ENCODE data around the gene DCBLD2.

DNA sequence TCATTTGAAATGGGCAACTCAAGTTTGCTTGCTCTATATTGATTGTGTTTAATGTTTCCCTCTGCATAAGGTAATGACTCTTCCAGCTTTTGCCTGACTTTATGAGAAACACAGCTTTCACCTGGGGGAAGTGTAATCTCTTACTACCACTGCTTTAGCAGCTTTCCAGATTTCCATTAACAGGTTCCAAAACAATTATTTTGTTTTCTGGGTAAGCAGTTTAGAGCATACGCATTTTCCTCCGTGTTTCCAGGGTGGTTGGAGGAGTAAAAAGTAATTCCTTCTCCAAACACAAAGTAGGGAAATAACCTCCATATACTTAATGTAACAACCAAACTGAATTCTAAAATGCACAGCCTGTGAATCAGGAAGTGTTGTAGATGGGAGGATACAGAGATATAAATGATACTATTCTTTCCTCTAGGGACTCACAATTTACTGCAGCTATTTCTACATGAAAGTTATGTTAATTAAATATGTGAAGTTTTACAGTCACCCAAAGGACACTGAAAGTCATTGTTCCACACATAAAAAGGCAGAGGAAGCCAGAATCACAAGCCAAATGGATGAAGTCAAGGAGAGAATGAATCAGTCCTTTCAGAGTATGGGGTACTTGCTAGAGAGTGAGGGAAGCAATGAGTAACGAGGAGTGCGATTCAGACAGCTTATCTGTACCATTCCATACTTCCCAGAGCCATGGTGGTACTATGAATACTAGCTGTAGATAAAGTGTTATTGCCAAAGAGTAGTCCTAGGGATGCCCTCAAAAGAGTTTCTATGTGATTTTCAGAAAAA lies 121.8 kb downstream of the DCBLD2 start:
- TF ChIP-seq, protein P1, sequence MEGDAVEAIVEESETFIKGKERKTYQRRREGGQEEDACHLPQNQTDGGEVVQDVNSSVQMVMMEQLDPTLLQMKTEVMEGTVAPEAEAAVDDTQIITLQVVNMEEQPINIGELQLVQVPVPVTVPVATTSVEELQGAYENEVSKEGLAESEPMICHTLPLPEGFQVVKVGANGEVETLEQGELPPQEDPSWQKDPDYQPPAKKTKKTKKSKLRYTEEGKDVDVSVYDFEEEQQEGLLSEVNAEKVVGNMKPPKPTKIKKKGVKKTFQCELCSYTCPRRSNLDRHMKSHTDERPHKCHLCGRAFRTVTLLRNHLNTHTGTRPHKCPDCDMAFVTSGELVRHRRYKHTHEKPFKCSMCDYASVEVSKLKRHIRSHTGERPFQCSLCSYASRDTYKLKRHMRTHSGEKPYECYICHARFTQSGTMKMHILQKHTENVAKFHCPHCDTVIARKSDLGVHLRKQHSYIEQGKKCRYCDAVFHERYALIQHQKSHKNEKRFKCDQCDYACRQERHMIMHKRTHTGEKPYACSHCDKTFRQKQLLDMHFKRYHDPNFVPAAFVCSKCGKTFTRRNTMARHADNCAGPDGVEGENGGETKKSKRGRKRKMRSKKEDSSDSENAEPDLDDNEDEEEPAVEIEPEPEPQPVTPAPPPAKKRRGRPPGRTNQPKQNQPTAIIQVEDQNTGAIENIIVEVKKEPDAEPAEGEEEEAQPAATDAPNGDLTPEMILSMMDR (IDR thresholded peaks at IDR 0.05), result no peak
- no peak for TF ChIP-seq POLR2A (IDR thresholded peaks at IDR 0.05)
- no peak for TF ChIP-seq POLR2AphosphoS5 (IDR thresholded peaks at IDR 0.05)
- TF ChIP-seq EP300 (IDR thresholded peaks at IDR 0.05), result no peak

Data from upper lobe of left lung (tissue), 4 donors.